HEK293 (cell line): Measurements from ENCODE around the gene CDK5R1.
A peak's percentile ranks its signal among the peaks of the same experiment; 100 is the strongest.

Experiments used
- CTCF ChIA-PET: fragments of 350-600 bp; formaldehyde crosslinking; extraction: SDS; loops from one replicate; lab custom pipeline; 2021; ENCODE audit warnings: antibody characterized with exemption; lab: Yijun Ruan, JAX
- POLR2A ChIA-PET: fragments of 300-600 bp; formaldehyde crosslinking; extraction: SDS; loops from one replicate; lab custom pipeline; 2020; ENCODE audit warnings: antibody characterized with exemption, inconsistent platforms; lab: Yijun Ruan, JAX
- H3K27ac ChIP-seq: fragments of 200-500 bp; sonication (Bioruptor generic); 2 replicates; pipeline ENCODE4 v1.5.1; 2014; ENCODE audit warnings: low read depth, low read length, control low read depth, inconsistent platforms; ENCODE audit errors: extremely low read depth
- H3K36me3 ChIP-seq, 2 experiments: fragments of 200-500 bp in 1 of 2; sonication (Bioruptor generic) in 1 of 2; 1 replicate in 1 of 2; 2 replicates in 1 of 2; pipeline ENCODE4 v1.5.1; 2014 to 2017; ENCODE audit warnings: inconsistent platforms in 2 of 2, low read length in 2 of 2; ENCODE audit not compliant: control insufficient read depth in 2 of 2, insufficient read depth in 1 of 2
- H3K4me1 ChIP-seq: fragments of 200-500 bp; sonication (Bioruptor generic); 2 replicates; pipeline ENCODE4 v1.5.1; 2014; ENCODE audit warnings: mild to moderate bottlenecking, low read length, inconsistent platforms; ENCODE audit not compliant: control insufficient read depth, insufficient read depth
- H3K4me3 ChIP-seq: 2 replicates; pipeline ENCODE4 v1.5.1; 2011; ENCODE audit warnings: low read depth, mild to moderate bottlenecking, control low read depth, low read length, moderate library complexity
- H3K9me3 ChIP-seq: fragments of 200-500 bp; sonication (Bioruptor generic); 2 replicates; pipeline ENCODE4 v1.5.1; 2014; ENCODE audit warnings: low read depth, low read length, inconsistent platforms; ENCODE audit not compliant: control insufficient read depth, insufficient read depth
- FEZF1 ChIP-seq: fragments of 450-650 bp; formaldehyde crosslinking; IDR thresholded peaks from 2 replicates; pipeline ENCODE4 v1.5.1; 2016; ENCODE audit warnings: missing biosample characterization, missing genetic modification characterization
- GLIS1 ChIP-seq: fragments of 450-650 bp; formaldehyde crosslinking; IDR thresholded peaks from 2 replicates; pipeline ENCODE4 v1.5.1; 2016; ENCODE audit warnings: missing biosample characterization, missing genetic modification characterization
- GLIS2 ChIP-seq: fragments of 450-650 bp; formaldehyde crosslinking; IDR thresholded peaks from 2 replicates; pipeline ENCODE4 v1.5.1; 2016; ENCODE audit warnings: missing biosample characterization, missing genetic modification characterization
- HOXD13 ChIP-seq: sonication (generic); formaldehyde crosslinking; IDR thresholded peaks from 2 replicates; pipeline ENCODE4 v1.8.0; 2022; ENCODE audit warnings: missing genetic modification reagents, borderline replicate concordance
- KLF7 ChIP-seq: fragments of 450-650 bp; formaldehyde crosslinking; IDR thresholded peaks from 2 replicates; pipeline ENCODE4 v1.5.1; 2016; ENCODE audit warnings: missing biosample characterization, missing genetic modification characterization, borderline replicate concordance
- OSR2 ChIP-seq: fragments of 450-650 bp; formaldehyde crosslinking; IDR thresholded peaks from 2 replicates; pipeline ENCODE4 v1.5.1; 2016; ENCODE audit warnings: missing biosample characterization, missing genetic modification characterization
- ZBTB48 ChIP-seq: fragments of 450-650 bp; formaldehyde crosslinking; IDR thresholded peaks from 2 replicates; pipeline ENCODE4 v1.5.1; 2016; ENCODE audit warnings: missing biosample characterization, missing genetic modification characterization
- ZBTB8A ChIP-seq: fragments of 450-650 bp; formaldehyde crosslinking; IDR thresholded peaks from 2 replicates; pipeline ENCODE4 v1.5.1; 2016; ENCODE audit warnings: missing biosample characterization, missing genetic modification characterization
- ZEB2 ChIP-seq: fragments of 450-650 bp; formaldehyde crosslinking; IDR thresholded peaks from 2 replicates; pipeline ENCODE4 v1.5.1; 2016; ENCODE audit warnings: missing biosample characterization, missing genetic modification characterization
- ZFP3 ChIP-seq: fragments of 450-650 bp; formaldehyde crosslinking; IDR thresholded peaks from 2 replicates; pipeline ENCODE4 v1.5.1; 2016; ENCODE audit warnings: low read depth, missing biosample characterization, missing genetic modification characterization
- ZNF121 ChIP-seq: fragments of 450-650 bp; formaldehyde crosslinking; IDR thresholded peaks from 2 replicates; pipeline ENCODE4 v1.5.1; 2016; ENCODE audit warnings: missing biosample characterization, missing genetic modification characterization
- ZNF132 ChIP-seq: fragments of 450-650 bp; formaldehyde crosslinking; IDR thresholded peaks from 2 replicates; pipeline ENCODE4 v1.5.1; 2017; ENCODE audit warnings: missing biosample characterization, missing genetic modification characterization, borderline replicate concordance
- ZNF174 ChIP-seq: fragments of 450-650 bp; formaldehyde crosslinking; IDR thresholded peaks from 2 replicates; pipeline ENCODE4 v1.5.0; 2017; ENCODE audit warnings: missing biosample characterization, mild to moderate bottlenecking, missing genetic modification characterization
- ZNF221 ChIP-seq: fragments of 450-650 bp; formaldehyde crosslinking; IDR thresholded peaks from 2 replicates; pipeline ENCODE4 v1.5.1; 2017; ENCODE audit warnings: missing biosample characterization, missing genetic modification characterization, borderline replicate concordance
- ZNF423 ChIP-seq: fragments of 450-650 bp; formaldehyde crosslinking; IDR thresholded peaks from 2 replicates; pipeline ENCODE4 v1.5.1; 2016; ENCODE audit warnings: missing biosample characterization, missing genetic modification characterization
- ZNF600 ChIP-seq: fragments of 450-650 bp; formaldehyde crosslinking; IDR thresholded peaks from 2 replicates; pipeline ENCODE4 v1.5.1; 2016; ENCODE audit warnings: missing biosample characterization, missing genetic modification characterization
- ZNF830 ChIP-seq: fragments of 450-650 bp; IDR thresholded peaks from 2 replicates; pipeline ENCODE4 v1.5.0; 2018; ENCODE audit warnings: missing biosample characterization, missing genetic modification characterization, low read depth, mild to moderate bottlenecking, moderate library complexity
- ZNF837 ChIP-seq: fragments of 450-650 bp; formaldehyde crosslinking; IDR thresholded peaks from 2 replicates; pipeline ENCODE4 v1.5.1; 2016; ENCODE audit warnings: missing biosample characterization, missing genetic modification characterization
- TF ChIP-seq, protein P1 (sequence below): fragments of 450-650 bp; formaldehyde crosslinking; IDR thresholded peaks from 2 replicates; pipeline ENCODE4 v1.5.1; 2016; ENCODE audit warnings: missing biosample characterization, missing genetic modification characterization
- TF ChIP-seq, protein P2 (sequence below): fragments of 450-650 bp; formaldehyde crosslinking; IDR thresholded peaks from 2 replicates; pipeline ENCODE4; 2016; ENCODE audit warnings: missing biosample characterization, missing genetic modification characterization

Gene CDK5R1

DNA sequence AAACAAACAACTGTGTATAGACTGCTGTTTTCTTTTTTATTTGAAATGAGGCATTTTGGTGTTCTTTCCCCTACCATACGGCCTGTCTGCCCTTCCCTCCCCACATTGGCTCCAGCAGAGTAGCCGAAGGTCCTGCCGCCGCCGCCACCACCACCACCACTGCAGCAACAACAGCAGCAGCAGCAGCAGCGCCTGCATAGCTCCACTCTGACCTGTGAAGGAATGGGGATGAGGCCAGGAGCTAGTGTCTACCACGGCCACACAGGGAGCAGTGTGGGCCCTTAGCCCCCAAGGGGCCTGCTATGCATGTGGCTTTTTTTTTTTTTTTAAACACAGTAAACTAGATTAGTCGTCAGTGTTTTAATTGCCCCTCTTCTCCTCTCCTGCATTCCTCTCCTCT, 5.6 kb upstream of the CDK5R1 start:
- no peak overlapping the region for H3K4me3 ChIP-seq
- H3K36me3 ChIP-seq = peaks cover 59 to 68% of the 10 kb centered on the region in 2 experiments
- no peak overlapping the region for H3K27ac ChIP-seq
- peaks cover 3% of the 10 kb centered on the region; the same call in 1 of the 2 replicates for H3K4me1 ChIP-seq
- H3K9me3 ChIP-seq = no peaks in the 10 kb centered on the region
- no peak for TF ChIP-seq ZNF174 (tag by site-specific recombination)
- TF ChIP-seq ZNF830 (tag by site-specific recombination) = no peak
- TF ChIP-seq HOXD13 (CRISPR knock-in tag) = no peak
- no peak for TF ChIP-seq ZBTB8A
- TF ChIP-seq ZEB2 (tag by site-specific recombination) = no peak
- TF ChIP-seq ZNF600 (tag by site-specific recombination) = peak; percentile 70
- TF ChIP-seq OSR2 (tag by site-specific recombination) = no peak
- TF ChIP-seq GLIS2 (tag by site-specific recombination) = peak; percentile 39; the same call in 1 of the 2 replicates
- TF ChIP-seq ZNF837 = no peak
- TF ChIP-seq ZBTB48 (tag by site-specific recombination) = no peak
- no peak for TF ChIP-seq FEZF1 (tag by site-specific recombination)
- TF ChIP-seq ZNF121 = no peak
- no peak for TF ChIP-seq KLF7 (tag by site-specific recombination)
- TF ChIP-seq ZFP3 (tag by site-specific recombination) = no peak
- TF ChIP-seq, protein P1, sequence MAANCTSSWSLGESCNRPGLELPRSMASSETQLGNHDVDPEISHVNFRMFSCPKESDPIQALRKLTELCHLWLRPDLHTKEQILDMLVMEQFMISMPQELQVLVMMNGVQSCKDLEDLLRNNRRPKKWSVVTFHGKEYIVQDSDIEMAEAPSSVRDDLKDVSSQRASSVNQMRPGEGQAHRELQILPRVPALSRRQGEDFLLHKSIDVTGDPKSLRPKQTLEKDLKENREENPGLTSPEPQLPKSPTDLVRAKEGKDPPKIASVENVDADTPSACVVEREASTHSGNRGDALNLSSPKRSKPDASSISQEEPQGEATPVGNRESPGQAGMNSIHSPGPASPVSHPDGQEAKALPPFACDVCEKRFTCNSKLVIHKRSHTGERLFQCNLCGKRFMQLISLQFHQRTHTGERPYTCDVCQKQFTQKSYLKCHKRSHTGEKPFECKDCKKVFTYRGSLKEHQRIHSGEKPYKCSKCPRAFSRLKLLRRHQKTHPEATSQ (tag by site-specific recombination) = no peak
- TF ChIP-seq, protein P2, sequence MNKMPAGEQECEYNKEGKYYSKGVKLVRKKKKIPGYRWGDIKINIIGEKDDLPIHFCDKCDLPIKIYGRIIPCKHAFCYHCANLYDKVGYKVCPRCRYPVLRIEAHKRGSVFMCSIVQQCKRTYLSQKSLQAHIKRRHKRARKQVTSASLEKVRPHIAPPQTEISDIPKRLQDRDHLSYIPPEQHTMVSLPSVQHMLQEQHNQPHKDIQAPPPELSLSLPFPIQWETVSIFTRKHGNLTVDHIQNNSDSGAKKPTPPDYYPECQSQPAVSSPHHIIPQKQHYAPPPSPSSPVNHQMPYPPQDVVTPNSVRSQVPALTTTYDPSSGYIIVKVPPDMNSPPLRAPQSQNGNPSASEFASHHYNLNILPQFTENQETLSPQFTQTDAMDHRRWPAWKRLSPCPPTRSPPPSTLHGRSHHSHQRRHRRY (tag by site-specific recombination) = no peak
- TF ChIP-seq ZNF132 = no peak
- TF ChIP-seq GLIS1 (tag by site-specific recombination) = peak; percentile 98
- TF ChIP-seq ZNF221 = no peak
- ChIA-PET POLR2A (interaction anchor here (0.6 to 0.7 kb wide), 2 partner anchors 87 to 151 kb away, joined by 3 read pairs; no protein-coding TSS in a partner anchor), CTCF (interaction anchor here (0.5 to 5.0 kb wide), 5 partner anchors 10 to 268 kb away, joined by 3 to 50 read pairs (median 3); no protein-coding TSS in a partner anchor)

DNA sequence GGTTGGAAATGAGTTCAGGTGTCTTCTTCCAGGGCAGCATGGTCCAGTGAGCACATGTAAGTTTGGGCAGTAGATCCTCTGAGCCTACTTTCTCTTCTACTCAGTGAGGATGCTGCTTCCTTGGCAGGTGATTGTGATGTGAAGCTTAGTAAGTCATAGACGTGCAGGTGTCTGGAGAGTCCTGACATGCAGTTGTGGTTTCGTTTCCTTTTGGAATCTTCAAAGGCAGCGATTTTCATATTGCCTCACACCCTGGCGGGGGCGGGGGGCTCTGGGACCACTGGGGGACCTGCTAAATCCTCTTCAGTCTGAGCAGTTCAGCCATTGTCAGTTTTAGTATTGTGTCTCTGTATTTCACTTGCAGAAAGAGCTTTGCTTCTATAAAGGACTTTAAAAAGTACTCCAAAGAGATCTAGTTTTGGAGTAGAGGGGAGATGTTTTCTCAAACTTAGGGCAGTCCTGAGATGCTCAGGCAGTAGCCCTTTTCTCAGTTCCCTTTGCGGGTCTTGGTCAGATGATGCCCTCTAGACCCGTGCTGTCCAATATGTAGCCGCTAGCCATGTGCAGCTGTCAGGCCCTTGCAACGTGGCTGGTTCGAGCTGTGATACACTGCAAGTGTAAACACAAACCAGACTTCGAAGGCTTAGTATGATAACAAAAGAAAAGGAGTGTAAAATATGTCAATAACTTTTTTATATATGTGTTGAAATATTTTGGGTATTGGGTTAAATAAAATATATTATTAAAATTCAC, 4.0 kb upstream of the CDK5R1 start:
- Histone ChIP-seq H3K27ac (no peak overlapping the region), H3K4me1 (peaks cover 3% of the 10 kb centered on the region; the same call in 1 of the 2 replicates), H3K9me3 (no peaks in the 10 kb centered on the region), H3K36me3 (peaks cover 43 to 52% of the 10 kb centered on the region in 2 experiments), H3K4me3 (no peak overlapping the region)
- ChIA-PET POLR2A (interaction anchor here (1.1 to 1.2 kb wide), 2 partner anchors 37 to 38 kb away, joined by 3 read pairs; partner anchors contain the start of gene PSMD11), CTCF (interaction anchor here (0.6 to 5.0 kb wide), 15 partner anchors 8 to 427 kb away, joined by 3 to 50 read pairs (median 4); partner anchors contain the start of gene MYO1D)
- TF ChIP-seq ZNF423 (tag by site-specific recombination) = no peak
- no peak for TF ChIP-seq ZNF837
